HEK293 (cell line): ENCODE results near the gene CHMP4B.

Experiments used
- CTCF ChIA-PET: fragments of 350-600 bp; formaldehyde crosslinking; extraction: SDS; loops from one replicate; lab custom pipeline; 2021; ENCODE audit warnings: antibody characterized with exemption; lab: Yijun Ruan, JAX
- POLR2A ChIA-PET: fragments of 300-600 bp; formaldehyde crosslinking; extraction: SDS; loops from one replicate; lab custom pipeline; 2020; ENCODE audit warnings: antibody characterized with exemption, inconsistent platforms; lab: Yijun Ruan, JAX
- H3K27ac ChIP-seq: fragments of 200-500 bp; sonication (Bioruptor generic); 2 replicates; pipeline ENCODE4 v1.5.1; 2014; ENCODE audit warnings: low read depth, low read length, control low read depth, inconsistent platforms; ENCODE audit errors: extremely low read depth
- H3K36me3 ChIP-seq, 2 experiments: fragments of 200-500 bp in 1 of 2; sonication (Bioruptor generic) in 1 of 2; 1 replicate in 1 of 2; 2 replicates in 1 of 2; pipeline ENCODE4 v1.5.1; 2014 to 2017; ENCODE audit warnings: inconsistent platforms in 2 of 2, low read length in 2 of 2; ENCODE audit not compliant: control insufficient read depth in 2 of 2, insufficient read depth in 1 of 2
- H3K4me1 ChIP-seq: fragments of 200-500 bp; sonication (Bioruptor generic); 2 replicates; pipeline ENCODE4 v1.5.1; 2014; ENCODE audit warnings: mild to moderate bottlenecking, low read length, inconsistent platforms; ENCODE audit not compliant: control insufficient read depth, insufficient read depth
- H3K4me3 ChIP-seq: 2 replicates; pipeline ENCODE4 v1.5.1; 2011; ENCODE audit warnings: low read depth, mild to moderate bottlenecking, control low read depth, low read length, moderate library complexity
- H3K9me3 ChIP-seq: fragments of 200-500 bp; sonication (Bioruptor generic); 2 replicates; pipeline ENCODE4 v1.5.1; 2014; ENCODE audit warnings: low read depth, low read length, inconsistent platforms; ENCODE audit not compliant: control insufficient read depth, insufficient read depth
- BCL11A ChIP-seq: fragments of 450-650 bp; formaldehyde crosslinking; IDR thresholded peaks from 2 replicates; pipeline ENCODE4 v1.5.1; 2016; ENCODE audit warnings: low read depth, missing biosample characterization, missing genetic modification characterization
- GLI4 ChIP-seq: fragments of 450-650 bp; formaldehyde crosslinking; IDR thresholded peaks from 2 replicates; pipeline ENCODE4 v1.5.1; 2016; ENCODE audit warnings: missing biosample characterization, missing genetic modification characterization
- GLIS1 ChIP-seq: fragments of 450-650 bp; formaldehyde crosslinking; IDR thresholded peaks from 2 replicates; pipeline ENCODE4 v1.5.1; 2016; ENCODE audit warnings: missing biosample characterization, missing genetic modification characterization
- KLF10 ChIP-seq: fragments of 450-650 bp; IDR thresholded peaks from 2 replicates; pipeline ENCODE4 v1.5.1; 2018; ENCODE audit warnings: missing biosample characterization, mild to moderate bottlenecking, missing genetic modification characterization
- KLF16 ChIP-seq: fragments of 450-650 bp; formaldehyde crosslinking; IDR thresholded peaks from 2 replicates; pipeline ENCODE4 v1.5.1; 2017; ENCODE audit warnings: missing biosample characterization, missing genetic modification characterization
- MZF1 ChIP-seq: fragments of 450-650 bp; formaldehyde crosslinking; IDR thresholded peaks from 2 replicates; pipeline ENCODE4 v1.5.1; 2017; ENCODE audit warnings: missing biosample characterization, missing genetic modification characterization, borderline replicate concordance
- PRDM4 ChIP-seq: fragments of 450-650 bp; formaldehyde crosslinking; IDR thresholded peaks from 2 replicates; pipeline ENCODE4 v1.5.1; 2017; ENCODE audit warnings: missing biosample characterization, missing genetic modification characterization
- SP7 ChIP-seq: fragments of 450-650 bp; formaldehyde crosslinking; IDR thresholded peaks from 2 replicates; pipeline ENCODE4 v1.5.1; 2016; ENCODE audit warnings: missing biosample characterization, missing genetic modification characterization
- WT1 ChIP-seq: fragments of 450-650 bp; formaldehyde crosslinking; IDR thresholded peaks from 2 replicates; pipeline ENCODE4 v1.5.1; 2016; ENCODE audit warnings: missing biosample characterization, missing genetic modification characterization
- YY1 ChIP-seq: fragments of 450-650 bp; formaldehyde crosslinking; IDR thresholded peaks from 2 replicates; pipeline ENCODE4 v1.5.1; 2018; ENCODE audit warnings: missing biosample characterization, missing genetic modification characterization
- ZIC2 ChIP-seq: fragments of 450-650 bp; formaldehyde crosslinking; IDR thresholded peaks from 2 replicates; pipeline ENCODE4 v1.5.1; 2016; ENCODE audit warnings: missing biosample characterization, missing genetic modification characterization
- ZNF140 ChIP-seq: fragments of 450-650 bp; formaldehyde crosslinking; IDR thresholded peaks from 2 replicates; pipeline ENCODE4 v1.5.1; 2016; ENCODE audit warnings: missing biosample characterization, missing genetic modification characterization
- ZNF214 ChIP-seq: fragments of 450-650 bp; formaldehyde crosslinking; IDR thresholded peaks from 2 replicates; pipeline ENCODE4 v1.5.1; 2017; ENCODE audit warnings: missing biosample characterization, mild to moderate bottlenecking, missing genetic modification characterization, borderline replicate concordance
- ZNF391 ChIP-seq: fragments of 450-650 bp; formaldehyde crosslinking; IDR thresholded peaks from 2 replicates; pipeline ENCODE4 v1.5.1; 2016; ENCODE audit warnings: low read depth, missing biosample characterization, missing genetic modification characterization, borderline replicate concordance
- ZNF394 ChIP-seq: fragments of 450-650 bp; formaldehyde crosslinking; IDR thresholded peaks from 2 replicates; pipeline ENCODE4 v1.5.1; 2016; ENCODE audit warnings: missing biosample characterization, missing genetic modification characterization, mild to moderate bottlenecking, moderate library complexity, borderline replicate concordance
- ZNF449 ChIP-seq: fragments of 450-650 bp; formaldehyde crosslinking; IDR thresholded peaks from 2 replicates; pipeline ENCODE4 v1.5.1; 2017; ENCODE audit warnings: missing biosample characterization, mild to moderate bottlenecking, missing genetic modification characterization, moderate library complexity
- ZNF571 ChIP-seq: fragments of 450-650 bp; formaldehyde crosslinking; IDR thresholded peaks from 2 replicates; pipeline ENCODE4 v1.5.0; 2017; ENCODE audit warnings: missing biosample characterization, missing genetic modification characterization
- ZNF629 ChIP-seq: fragments of 450-650 bp; formaldehyde crosslinking; IDR thresholded peaks from 2 replicates; pipeline ENCODE4 v1.5.1; 2017; ENCODE audit warnings: missing biosample characterization, missing genetic modification characterization
- ZNF704 ChIP-seq: fragments of 450-650 bp; formaldehyde crosslinking; IDR thresholded peaks from 2 replicates; pipeline ENCODE4 v1.5.1; 2016; ENCODE audit warnings: missing biosample characterization, missing genetic modification characterization
- ZSCAN4 ChIP-seq: fragments of 450-650 bp; formaldehyde crosslinking; IDR thresholded peaks from 2 replicates; pipeline ENCODE4 v1.5.1; 2017; ENCODE audit warnings: missing biosample characterization, missing genetic modification characterization

Gene CHMP4B

GRCh38 chr20:33859157-33859695 is 48.1 kb downstream of the CHMP4B start:
- Histone ChIP-seq H3K4me3 (no peak overlapping the region), H3K27ac (no peak overlapping the region), H3K36me3 (peaks cover 0 to 15% of the 10 kb centered on the region in 2 experiments; a peak in 1 of 3 replicates), H3K4me1 (no peaks in the 10 kb centered on the region), H3K9me3 (no peaks in the 10 kb centered on the region)
- POLR2A ChIA-PET: no interaction called here
- CTCF ChIA-PET: interaction anchor here (2.1 to 5.9 kb wide), 2 partner anchors 67 to 210 kb away, joined by 5 to 43 read pairs; no protein-coding TSS in a partner anchor
- TF ChIP-seq ZNF391 (tag by site-specific recombination) (no peak), MZF1 (tag by site-specific recombination) (no peak), SP7 (tag by site-specific recombination) (peak; percentile 45; the same call in 1 of the 2 replicates), ZNF214 (tag by site-specific recombination) (no peak), ZNF394 (tag by site-specific recombination) (peak; percentile 51; the same call in 1 of the 2 replicates), YY1 (no peak), ZNF140 (tag by site-specific recombination) (no peak), PRDM4 (tag by site-specific recombination) (no peak), KLF16 (tag by site-specific recombination) (no peak), BCL11A (tag by site-specific recombination) (no peak), ZNF629 (tag by site-specific recombination) (no peak), ZIC2 (peak; percentile 43; the same call in 1 of the 2 replicates), GLIS1 (tag by site-specific recombination) (peak; percentile 63)

- POLR2A ChIA-PET: interaction anchor here (0.7 kb wide), 1 partner anchor 703 kb away, joined by 3 read pairs; no protein-coding TSS in a partner anchor
- Histone ChIP-seq H3K27ac (no peak overlapping the region), H3K36me3 (peaks cover 0 to 10% of the 10 kb centered on the region in 2 experiments; a peak in 1 of 3 replicates), H3K4me3 (no peak overlapping the region), H3K9me3 (no peaks in the 10 kb centered on the region), H3K4me1 (no peaks in the 10 kb centered on the region)
- CTCF ChIA-PET: interaction anchor here (2.1 to 5.9 kb wide), 2 partner anchors 68 to 209 kb away, joined by 5 to 43 read pairs; no protein-coding TSS in a partner anchor
- TF ChIP-seq ZNF629 (tag by site-specific recombination): no peak
- no peak for TF ChIP-seq ZNF704 (tag by site-specific recombination)
- TF ChIP-seq WT1 (tag by site-specific recombination): no peak
- TF ChIP-seq ZNF449: no peak
- TF ChIP-seq ZSCAN4 (tag by site-specific recombination): no peak
- no peak for TF ChIP-seq KLF10 (tag by site-specific recombination)
- TF ChIP-seq GLI4 (tag by site-specific recombination): no peak
- no peak for TF ChIP-seq ZNF571 (tag by site-specific recombination)
- TF ChIP-seq, all 188 proteins: peak for 0
Measured at GRCh38 chr20:33859751-33860150, 48.6 kb downstream of the CHMP4B start.
